GM18511 (cell line): ENCODE data around the gene OSBPL8.
A peak's percentile ranks its signal among the peaks of the same experiment; 100 is the strongest.
"Not testable (repeated sequence)": the region's sequence is repeated elsewhere in the genome, so short reads cannot be mapped to it uniquely, and the experiment has no call there.

Source experiments
- ATAC-seq: cut with Tn5 transposase; IDR thresholded peaks from one replicate; pipeline ENCODE4 v1.9.1; 2021; ENCODE audit warnings: mild to moderate bottlenecking, moderate library complexity; ENCODE audit not compliant: unreplicated experiment

The OSBPL8 gene

GRCh38 chr12:76478045-76478444 lies 81.5 kb downstream of the OSBPL8 start:
- ATAC-seq = no peak

- not testable (repeated sequence) for ATAC-seq
Measured at GRCh38 chr12:76472862-76473261, 86.7 kb downstream of the OSBPL8 start.

- no peak for ATAC-seq
Measured at GRCh38 chr12:76471579-76471978, 88.0 kb downstream of the OSBPL8 start.

- ATAC-seq = peak; percentile 91
Measured at GRCh38 chr12:76470028-76470939, 89.3 kb downstream of the OSBPL8 start.

- ATAC-seq = no peak
Measured at GRCh38 chr12:76464631-76465166, 94.9 kb downstream of the OSBPL8 start.

GRCh38 chr12:76462668-76463224 lies 96.8 kb downstream of the OSBPL8 start:
- ATAC-seq = no peak

- no peak for ATAC-seq
Measured at GRCh38 chr12:76460807-76461206, 98.8 kb downstream of the OSBPL8 start.

GRCh38 chr12:76457818-76458217 lies 101.8 kb downstream of the OSBPL8 start:
- ATAC-seq = no peak

- ATAC-seq = no peak
Measured at GRCh38 chr12:76457010-76457409, 102.6 kb downstream of the OSBPL8 start.

GRCh38 chr12:76455582-76456345 lies 103.8 kb downstream of the OSBPL8 start:
- peak; percentile 96 for ATAC-seq

- ATAC-seq = no peak
Measured at GRCh38 chr12:76451528-76451927, 108.0 kb downstream of the OSBPL8 start.

GRCh38 chr12:76450690-76451089 lies 108.9 kb downstream of the OSBPL8 start:
- no peak for ATAC-seq

GRCh38 chr12:76449993-76450392 lies 109.6 kb downstream of the OSBPL8 start:
- no peak for ATAC-seq

GRCh38 chr12:76449583-76449982 lies 110.0 kb downstream of the OSBPL8 start:
- no peak for ATAC-seq

- no peak for ATAC-seq
Measured at GRCh38 chr12:76449016-76449415, 110.6 kb downstream of the OSBPL8 start.

- ATAC-seq = no peak
Measured at GRCh38 chr12:76446090-76446489, 113.5 kb downstream of the OSBPL8 start.

- ATAC-seq = no peak
Measured at GRCh38 chr12:76445462-76445861, 114.1 kb downstream of the OSBPL8 start.

GRCh38 chr12:76444408-76444984 lies 115.1 kb downstream of the OSBPL8 start:
- ATAC-seq = no peak

- no peak for ATAC-seq
Measured at GRCh38 chr12:76441016-76441415, 118.6 kb downstream of the OSBPL8 start.

- ATAC-seq = no peak
Measured at GRCh38 chr12:76432733-76433132, 126.8 kb downstream of the OSBPL8 start.

GRCh38 chr12:76428117-76428516 lies 131.5 kb downstream of the OSBPL8 start:
- no peak for ATAC-seq
